Mesodermal cell (in vitro differentiated cells): ENCODE measurements around the gene CBX6.

Experiments
- H3K27ac ChIP-seq: 2 replicates; pipeline ENCODE4 v1.7.0; 2013; ENCODE audit warnings: mild to moderate bottlenecking, low read depth, low read length, moderate library complexity; ENCODE audit not compliant: severe bottlenecking
- H3K36me3 ChIP-seq: 2 replicates; pipeline ENCODE4 v1.7.1; 2013; ENCODE audit warnings: mild to moderate bottlenecking, low read length, moderate library complexity; ENCODE audit not compliant: control insufficient read depth, insufficient read depth
- H3K4me1 ChIP-seq: one replicate; pipeline ENCODE4 v1.7.1; 2013; ENCODE audit warnings: mild to moderate bottlenecking, low read length; ENCODE audit not compliant: insufficient read depth, control insufficient read depth, poor library complexity, severe bottlenecking
- H3K4me3 ChIP-seq: 2 replicates; pipeline ENCODE4 v1.7.0; 2013; ENCODE audit warnings: low read length, control low read depth, mild to moderate bottlenecking; ENCODE audit not compliant: insufficient read depth, poor library complexity, severe bottlenecking; ENCODE audit errors: extremely low read depth
- H3K9me3 ChIP-seq: 2 replicates; pipeline ENCODE4 v1.7.1; 2013; ENCODE audit warnings: mild to moderate bottlenecking, low read length, moderate library complexity; ENCODE audit not compliant: control insufficient read depth
- WGBS, 2 experiments: methylation state at CpG; one replicate each; pipeline ENCODE4 v1.1.5; 2013; ENCODE audit warnings: missing lambda C conversion rate in 2 of 2; ENCODE audit not compliant: insufficient coverage in 2 of 2; 5-methylcytosine and 5-hydroxymethylcytosine counted together

The CBX6 gene

DNA sequence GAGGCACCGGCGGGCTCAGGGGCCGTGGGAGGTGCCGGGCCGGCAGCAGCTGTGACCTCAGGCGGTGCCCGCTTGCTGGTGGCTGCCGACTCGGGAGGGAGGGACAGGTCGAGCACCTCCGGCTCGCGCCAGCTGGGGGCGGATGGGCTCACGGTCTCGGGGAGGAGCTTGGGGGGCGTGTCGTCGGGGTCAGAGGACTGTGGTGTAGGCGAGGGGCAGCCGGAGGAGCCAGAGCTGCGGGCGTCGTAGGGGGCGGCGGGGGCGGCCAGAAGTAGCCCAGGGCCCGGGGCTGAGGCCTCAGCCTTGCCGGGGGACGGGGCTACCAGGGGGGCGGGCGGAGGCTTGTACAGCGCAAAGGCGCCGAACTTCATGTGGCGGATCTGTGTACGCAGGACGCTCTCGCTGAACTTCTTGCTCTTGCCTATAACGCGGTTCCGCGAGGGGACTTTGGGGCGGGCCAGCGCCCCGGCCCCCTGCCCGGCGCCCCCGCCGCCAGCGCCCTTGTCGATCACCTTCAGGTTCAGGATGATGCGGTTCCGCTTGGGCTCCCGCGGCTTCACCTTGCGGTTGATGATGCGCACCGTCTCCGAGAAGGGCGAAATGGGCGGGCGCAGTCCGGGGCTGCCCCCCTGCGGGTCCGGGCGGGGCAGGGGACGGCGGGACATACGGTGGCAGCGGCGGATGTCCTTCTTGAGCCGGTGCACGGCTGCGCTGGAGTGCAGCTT is 5.5 kb downstream of the CBX6 start:
- H3K27ac ChIP-seq: no peak overlapping the region
- no peaks in the 10 kb centered on the region for H3K9me3 ChIP-seq
- H3K4me1 ChIP-seq: peaks cover 6% of the 10 kb centered on the region
- WGBS, 2 experiments: 89 to 91% methylated on average over 45 to 65 of the region's 75 CpGs
- peaks cover 36% of the 10 kb centered on the region for H3K36me3 ChIP-seq
- H3K4me3 ChIP-seq: no peak overlapping the region

- peaks cover 3% of the 10 kb centered on the region for H3K4me1 ChIP-seq
- WGBS, 2 experiments: 97 to 98% methylated on average over 10 to 13 of the region's 15 CpGs
- no peak overlapping the region for H3K4me3 ChIP-seq
- H3K27ac ChIP-seq: no peak overlapping the region
- H3K9me3 ChIP-seq: no peaks in the 10 kb centered on the region
- H3K36me3 ChIP-seq: peaks cover 36% of the 10 kb centered on the region
Observed at GRCh38 chr22:38866024-38866398, 6.0 kb downstream of the CBX6 start.

DNA sequence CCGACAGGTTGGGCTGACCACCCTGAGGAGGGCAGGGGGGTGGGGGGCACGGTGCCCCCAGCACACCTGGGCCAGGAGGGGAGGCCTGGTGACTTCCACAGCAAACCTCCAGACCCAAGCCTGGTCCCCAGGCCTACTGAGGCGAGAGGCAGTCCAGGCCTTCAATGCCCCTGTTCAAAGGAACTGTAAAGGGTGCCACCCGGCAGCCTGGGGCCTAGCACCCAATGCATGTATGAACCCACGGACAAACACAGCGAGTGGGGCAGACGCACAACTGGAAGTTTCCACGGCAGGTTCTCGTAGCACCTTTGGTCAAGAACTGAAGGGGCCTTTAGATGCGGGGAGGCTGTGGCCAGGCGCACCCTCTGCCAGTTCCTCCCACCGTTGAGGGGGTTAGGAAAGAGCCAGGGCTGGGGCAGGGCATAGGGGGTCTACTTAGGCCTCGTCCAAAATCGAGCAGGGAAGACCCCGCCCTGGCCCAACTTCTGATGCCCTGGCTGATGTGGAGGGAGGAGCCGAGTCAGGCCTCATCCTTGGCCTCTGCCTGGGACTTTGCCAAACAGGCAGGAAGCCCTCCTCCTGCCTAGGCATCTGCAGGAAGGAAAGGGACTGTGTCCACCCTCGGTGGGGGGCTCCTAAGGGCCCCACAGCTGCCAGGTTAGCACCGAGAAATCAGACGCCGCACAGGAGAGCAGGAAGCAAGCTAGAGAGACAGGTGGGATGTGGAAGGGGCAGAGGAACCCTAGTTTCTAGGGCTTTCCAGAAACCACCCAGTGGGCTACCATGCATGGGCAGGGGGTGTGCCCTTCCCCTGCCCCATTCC is 6.6 kb downstream of the CBX6 start:
- 93 to 97% methylated on average over 15 to 18 of the region's 20 CpGs for WGBS, 2 experiments
- peaks cover 36% of the 10 kb centered on the region for H3K36me3 ChIP-seq
- no peak overlapping the region for H3K27ac ChIP-seq
- H3K9me3 ChIP-seq: no peaks in the 10 kb centered on the region
- no peaks in the 10 kb centered on the region for H3K4me1 ChIP-seq
- no peak overlapping the region for H3K4me3 ChIP-seq

DNA sequence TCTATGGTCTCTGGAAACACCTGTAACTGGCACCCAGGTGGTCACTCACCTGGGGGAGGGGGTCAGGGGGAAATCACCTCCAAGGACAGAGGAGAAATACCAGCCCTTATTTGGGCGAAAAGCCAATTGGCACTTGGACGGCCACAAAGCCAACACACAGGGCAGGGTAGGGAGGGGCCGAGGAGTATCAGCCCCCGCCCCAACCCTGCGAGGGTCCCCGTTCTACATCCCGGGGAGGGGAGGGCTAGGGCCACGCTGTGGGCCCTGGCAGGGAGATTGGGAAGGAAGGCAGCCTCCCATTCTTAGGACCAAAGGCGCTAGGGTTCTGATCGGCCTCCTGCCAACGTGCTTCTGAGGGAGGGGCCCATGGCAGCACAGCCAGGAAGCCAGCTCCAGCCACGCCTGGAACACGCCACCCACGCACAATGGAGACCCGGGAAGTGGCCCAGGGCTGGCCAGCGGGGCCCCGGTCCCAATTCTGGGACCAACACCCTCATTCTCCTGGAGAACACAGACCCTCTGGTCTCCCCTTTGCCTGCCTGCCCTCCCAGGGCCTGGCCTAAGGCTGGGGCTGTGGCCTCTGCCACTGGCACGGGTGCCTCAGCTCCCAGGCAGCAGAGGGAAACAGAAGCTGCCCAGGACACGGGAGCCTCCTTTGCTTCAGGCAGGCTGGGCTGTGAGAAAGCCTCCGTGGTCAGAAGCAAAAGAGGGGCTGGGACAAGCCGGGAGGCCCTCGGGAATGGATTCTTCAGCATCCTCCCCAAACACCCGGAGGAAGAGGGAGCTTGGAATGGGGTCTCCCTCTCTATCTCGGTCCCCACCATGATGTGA is 7.4 kb downstream of the CBX6 start:
- peaks cover 35% of the 10 kb centered on the region for H3K36me3 ChIP-seq
- H3K4me1 ChIP-seq: no peaks in the 10 kb centered on the region
- no peak overlapping the region for H3K27ac ChIP-seq
- WGBS, 2 experiments: 82 to 87% methylated on average over 20 to 22 of the region's 24 CpGs
- no peaks in the 10 kb centered on the region for H3K9me3 ChIP-seq
- no peak overlapping the region for H3K4me3 ChIP-seq

GRCh38 chr22:38863531-38864131 is 8.4 kb downstream of the CBX6 start:
- Histone ChIP-seq H3K4me1 (no peaks in the 10 kb centered on the region), H3K9me3 (no peaks in the 10 kb centered on the region), H3K27ac (no peak overlapping the region), H3K36me3 (peaks cover 29% of the 10 kb centered on the region), H3K4me3 (no peak overlapping the region)
- WGBS, 2 experiments: 92 to 97% methylated on average over 4 to 11 of the region's 12 CpGs

GRCh38 chr22:38862375-38863329 is 9.4 kb downstream of the CBX6 start:
- Histone ChIP-seq H3K36me3 (peaks cover 19% of the 10 kb centered on the region), H3K9me3 (no peaks in the 10 kb centered on the region), H3K4me1 (no peaks in the 10 kb centered on the region), H3K27ac (no peak overlapping the region), H3K4me3 (no peak overlapping the region)
- WGBS, 2 experiments: 70 to 71% methylated on average over 5 to 7 of the region's 14 CpGs

- peaks cover 14% of the 10 kb centered on the region for H3K36me3 ChIP-seq
- H3K9me3 ChIP-seq: no peaks in the 10 kb centered on the region
- H3K4me1 ChIP-seq: no peaks in the 10 kb centered on the region
- no peak overlapping the region for H3K27ac ChIP-seq
- H3K4me3 ChIP-seq: no peak overlapping the region
- WGBS, 2 experiments: 42 to 47% methylated on average over 4 to 8 of the region's 12 CpGs
Observed at GRCh38 chr22:38861927-38862326, 10.1 kb downstream of the CBX6 start.

DNA sequence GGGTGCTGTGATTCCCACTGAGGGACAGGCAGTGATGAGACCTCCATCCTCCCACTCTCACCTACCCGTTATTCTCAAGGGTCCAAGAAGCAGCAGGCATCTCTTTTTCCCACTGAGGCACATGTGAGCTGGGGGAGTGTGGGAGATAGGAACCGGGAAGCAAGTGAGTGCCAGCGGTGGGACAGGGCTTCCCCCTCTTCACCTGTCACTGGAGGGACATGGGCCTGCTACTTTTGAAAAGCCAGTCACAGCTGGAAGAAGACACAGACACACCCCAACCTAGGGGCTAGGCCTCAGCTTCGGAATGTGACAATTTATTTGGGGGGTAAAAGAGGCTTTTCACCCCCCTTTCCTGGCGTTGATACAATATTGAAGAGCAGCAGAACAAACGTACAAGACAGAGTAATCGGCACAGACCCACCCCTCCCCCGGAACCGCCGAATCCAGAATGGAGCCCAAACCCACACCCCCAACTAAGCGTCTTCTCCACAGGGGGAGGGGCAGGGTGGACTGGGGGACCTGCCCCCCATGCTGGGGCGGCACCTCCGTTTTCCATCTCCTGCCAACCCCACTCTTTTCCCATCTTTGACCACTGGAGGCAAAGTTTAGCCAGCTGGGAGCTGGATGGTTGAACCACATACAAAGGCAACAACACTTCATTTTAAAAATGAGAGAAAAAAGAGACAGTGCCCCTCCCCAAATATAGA is 10.7 kb downstream of the CBX6 start:
- H3K36me3 ChIP-seq: peaks cover 14% of the 10 kb centered on the region
- H3K27ac ChIP-seq: no peak overlapping the region
- WGBS, 2 experiments: 0 to 33% methylated on average over 1 of the region's 13 CpGs
- no peaks in the 10 kb centered on the region for H3K4me1 ChIP-seq
- no peak overlapping the region for H3K4me3 ChIP-seq
- no peaks in the 10 kb centered on the region for H3K9me3 ChIP-seq
